IMR-90 (cell line): ENCODE measurements around the gene AGO3. TPM values are rescaled to one million over a fixed set of nuclear protein-coding genes. Genes with fewer than 3 reads are reported as not detected.

Source experiments
- ATAC-seq: fragments of 200-7000 bp; cut with Tn5 transposase; 2 replicates; pipeline ENCODE4 v1.9.1; 2020; ENCODE audit warnings: low read depth, mild to moderate bottlenecking, moderate library complexity
- BruUV-seq: library from RNA; stranded (reverse); fragments of 400-500 nt; replicated peaks from 2 replicates; lab custom pipeline; 2021; lab: Mats Ljungman, UMichigan
- CTCF ChIA-PET: fragments of 300-600 bp; formaldehyde crosslinking; extraction: SDS; loops from one replicate; lab custom pipeline; 2021; ENCODE audit warnings: antibody characterized with exemption; lab: Yijun Ruan, JAX
- POLR2A ChIA-PET: fragments of 300-600 bp; sonication (Branson Sonifier 250); formaldehyde crosslinking; loops from one replicate; lab custom pipeline; 2022; ENCODE audit warnings: antibody characterized with exemption; ENCODE audit not compliant: unreplicated experiment; lab: Charles Lee
- DNase-seq: peaks from one replicate; pipeline ENCODE4 v3.0.0; 2013
- H2AFZ ChIP-seq: replicated peaks from 2 replicates; pipeline ENCODE3; 2013; ENCODE audit warnings: low read length, mild to moderate bottlenecking; ENCODE audit not compliant: poor library complexity
- H2AK5ac ChIP-seq: 2 replicates; pipeline ENCODE4 v1.6.1; 2013; ENCODE audit warnings: low read depth, low read length, inconsistent platforms
- H2AK9ac ChIP-seq: replicated peaks from 2 replicates; pipeline ENCODE3; 2013; ENCODE audit warnings: mild to moderate bottlenecking, low read depth, low read length, moderate library complexity; ENCODE audit not compliant: poor library complexity
- H2BK120ac ChIP-seq: 2 replicates; pipeline ENCODE4 v1.6.1; 2013; ENCODE audit warnings: low read depth, low read length, inconsistent platforms
- H2BK15ac ChIP-seq: 3 replicates; pipeline ENCODE4 v1.6.1; 2013; ENCODE audit warnings: low read depth, low read length, inconsistent platforms
- H2BK20ac ChIP-seq: 2 replicates; pipeline ENCODE4 v1.6.1; 2013; ENCODE audit warnings: low read depth, mild to moderate bottlenecking, inconsistent platforms, low read length, moderate library complexity
- H2BK5ac ChIP-seq: 2 replicates; pipeline ENCODE4 v1.6.1; 2013; ENCODE audit warnings: mild to moderate bottlenecking, low read depth, low read length, inconsistent platforms; ENCODE audit not compliant: poor library complexity, severe bottlenecking
- H3K14ac ChIP-seq: replicated peaks from 2 replicates; pipeline ENCODE4 v1.6.1; 2013; ENCODE audit warnings: low read depth, low read length, inconsistent platforms
- H3K18ac ChIP-seq: 2 replicates; pipeline ENCODE4 v1.6.1; 2013; ENCODE audit warnings: low read depth, low read length, control low read depth
- H3K23ac ChIP-seq: 2 replicates; pipeline ENCODE4 v1.6.1; 2013; ENCODE audit warnings: low read depth, low read length, inconsistent platforms
- H3K27ac ChIP-seq: 2 replicates; pipeline ENCODE4 v1.5.1; 2013; ENCODE audit warnings: mild to moderate bottlenecking, control low read depth, low read length; ENCODE audit not compliant: insufficient read depth
- H3K27me3 ChIP-seq: 2 replicates; pipeline ENCODE4 v1.6.1; 2013; ENCODE audit warnings: low read length; ENCODE audit not compliant: control insufficient read depth, insufficient read depth
- H3K36me3 ChIP-seq: 2 replicates; pipeline ENCODE4 v1.6.1; 2013; ENCODE audit warnings: low read length, mixed read lengths; ENCODE audit not compliant: control insufficient read depth, insufficient read depth
- H3K4ac ChIP-seq: 2 replicates; pipeline ENCODE4 v1.6.1; 2013; ENCODE audit warnings: low read depth, low read length, inconsistent platforms
- H3K4me1 ChIP-seq: 2 replicates; pipeline ENCODE4 v1.6.1; 2013; ENCODE audit warnings: low read length, mixed read lengths; ENCODE audit not compliant: control insufficient read depth, insufficient read depth
- H3K4me2 ChIP-seq: 2 replicates; pipeline ENCODE4 v1.6.1; 2013; ENCODE audit warnings: low read depth, mild to moderate bottlenecking, control low read depth, low read length, moderate library complexity
- H3K4me3 ChIP-seq: 2 replicates; pipeline ENCODE4 v1.5.1; 2013; ENCODE audit warnings: low read depth, mild to moderate bottlenecking, control low read depth, low read length, moderate library complexity; ENCODE audit not compliant: insufficient read depth
- H3K56ac ChIP-seq: 2 replicates; pipeline ENCODE4 v1.6.1; 2013; ENCODE audit warnings: low read length, inconsistent platforms; ENCODE audit not compliant: insufficient read depth; ENCODE audit errors: extremely low read depth
- H3K79me1 ChIP-seq, 2 experiments: 2 replicates each; pipeline ENCODE4 v1.6.1; 2013; ENCODE audit warnings: low read length in 2 of 2, inconsistent platforms in 1 of 2, low read depth in 1 of 2
- H3K9ac ChIP-seq: 2 replicates; pipeline ENCODE4 v1.6.1; 2013; ENCODE audit warnings: low read depth, low read length, control low read depth
- H3K9me1 ChIP-seq: 2 replicates; pipeline ENCODE4 v1.6.1; 2013; ENCODE audit warnings: low read length, inconsistent platforms; ENCODE audit not compliant: insufficient read depth
- H3K9me3 ChIP-seq: 2 replicates; pipeline ENCODE4 v1.6.1; 2013; ENCODE audit warnings: low read length; ENCODE audit not compliant: control insufficient read depth, insufficient read depth
- H4K20me1 ChIP-seq: 2 replicates; pipeline ENCODE4 v1.6.1; 2013; ENCODE audit warnings: low read length, inconsistent platforms; ENCODE audit not compliant: insufficient read depth
- H4K5ac ChIP-seq: 2 replicates; pipeline ENCODE4 v1.6.1; 2013; ENCODE audit warnings: mild to moderate bottlenecking, low read depth, low read length, control low read depth
- H4K8ac ChIP-seq, 2 experiments: 2 replicates each; pipeline ENCODE4 v1.6.1; 2013; ENCODE audit warnings: low read depth in 2 of 2, low read length in 2 of 2, control low read depth in 1 of 2, inconsistent platforms in 1 of 2
- H4K91ac ChIP-seq: 2 replicates; pipeline ENCODE4 v1.6.1; 2013; ENCODE audit warnings: low read depth, low read length, inconsistent platforms; ENCODE audit not compliant: insufficient read depth
- MAFK ChIP-seq: IDR thresholded peaks from 2 replicates; pipeline ENCODE4 v1.6.1; 2012; ENCODE audit warnings: low read depth, low read length, improper control_type of control experiment
- MAZ ChIP-seq: IDR thresholded peaks from 2 replicates; pipeline ENCODE4 v1.6.1; 2012; ENCODE audit warnings: low read depth, mild to moderate bottlenecking, low read length, improper control_type of control experiment, moderate library complexity, borderline replicate concordance
- NFE2L2 ChIP-seq: fragments of 150-350 bp; IDR thresholded peaks from 2 replicates; pipeline ENCODE4 v1.6.1; 2016; ENCODE audit warnings: low read depth, mild to moderate bottlenecking, low read length
- POLR2A ChIP-seq: IDR thresholded peaks from 2 replicates; pipeline ENCODE4 v1.6.1; 2012; ENCODE audit warnings: mild to moderate bottlenecking, low read depth, low read length
- RCOR1 ChIP-seq: IDR thresholded peaks from 2 replicates; pipeline ENCODE4 v1.6.1; 2012; ENCODE audit warnings: mild to moderate bottlenecking, low read length, improper control_type of control experiment; ENCODE audit not compliant: insufficient replicate concordance
- WGBS, 2 experiments: methylation state at CpG; one replicate each; pipeline versions ENCODE4 v1.1.5 to v1.1.7; 2013; ENCODE audit warnings: missing lambda C conversion rate in 2 of 2; ENCODE audit not compliant: insufficient read length in 1 of 2; ENCODE audit errors: extremely low coverage in 2 of 2; 5-methylcytosine and 5-hydroxymethylcytosine counted together
- dilution Hi-C: fragments of 300-500 bp; cut with HindIII; formaldehyde crosslinking; loops from one replicate; pipeline ENCODE4 v1.14.3; 2018; ENCODE audit warnings: low sequenced_read_pairs; ENCODE audit not compliant: unreplicated experiment
- in situ Hi-C: fragments of 300-500 bp; cut with MboI; formaldehyde crosslinking; loops from 3 replicates; pipeline ENCODE4 v1.14.3; 2019; ENCODE audit warnings: low sequenced_read_pairs, inconsistent platforms, mixed read lengths
- intact Hi-C: fragments of 100-400 bp; cut with micrococcal nuclease; formaldehyde crosslinking; loops from 2 replicates; pipeline ENCODE4 v1.10.0; 2022
- polyA plus RNA-seq, 3 experiments: library from polyadenylated mRNA; depleted of rRNA; stranded (reverse); fragments of >200 nt; gene quantifications; 2 replicates each; pipeline ENCODE4 v1.2.3, GENCODE V29; 2012; ENCODE audit warnings: low replicate concordance in 1 of 3
- total RNA-seq: library from RNA; depleted of rRNA; stranded (reverse); fragments of >200 nt; gene quantifications from 2 replicates; pipeline ENCODE4 v1.2.3, GENCODE V29; 2012

Gene AGO3
- total and polyA plus RNA-seq, 2 of the 4 experiments (the other 2 are of a cell fraction): 8.9 to 25.6 TPM

DNA sequence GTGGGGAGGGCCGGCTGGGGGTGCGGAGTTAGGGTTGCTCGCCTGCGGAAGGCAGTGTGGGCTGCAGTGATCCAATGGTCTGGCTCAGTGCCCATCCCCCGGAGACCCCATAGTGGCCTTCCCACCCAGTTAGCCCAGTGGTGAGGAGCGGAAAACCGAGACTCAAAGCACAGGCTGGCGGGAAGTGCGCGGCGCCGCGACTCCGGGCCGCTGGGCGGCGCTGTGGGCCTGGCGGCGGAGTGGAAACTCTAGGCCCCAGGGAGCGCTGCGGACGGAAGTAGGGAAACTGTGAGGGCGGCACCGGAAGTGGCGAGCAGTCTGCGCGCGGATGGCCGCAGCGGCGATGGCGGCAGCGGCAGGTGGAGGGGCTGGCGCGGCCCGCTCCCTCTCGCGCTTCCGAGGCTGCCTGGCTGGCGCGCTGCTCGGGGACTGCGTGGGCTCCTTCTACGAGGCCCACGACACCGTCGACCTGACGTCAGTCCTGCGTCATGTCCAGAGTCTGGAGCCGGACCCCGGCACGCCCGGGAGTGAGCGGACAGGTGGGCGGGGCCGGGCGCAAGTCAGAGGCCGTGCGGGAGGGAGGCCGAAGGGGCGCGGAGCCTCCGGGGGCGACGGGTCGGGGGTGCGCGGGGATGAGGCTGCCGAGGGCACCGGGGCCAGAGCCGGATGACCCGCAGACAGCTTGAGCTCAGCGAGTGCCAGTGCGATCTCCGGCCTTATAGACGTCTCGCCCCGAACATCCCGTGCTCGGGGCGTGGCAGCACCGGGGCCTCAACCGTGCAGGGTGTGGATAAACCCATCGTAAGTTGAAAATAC is 157.9 kb downstream of the AGO3 start, which contains the start of gene ADPRS (continued):
- TF ChIP-seq NFE2L2 (no peak), RCOR1 (peak; percentile 82), MAFK (no peak)

DNA sequence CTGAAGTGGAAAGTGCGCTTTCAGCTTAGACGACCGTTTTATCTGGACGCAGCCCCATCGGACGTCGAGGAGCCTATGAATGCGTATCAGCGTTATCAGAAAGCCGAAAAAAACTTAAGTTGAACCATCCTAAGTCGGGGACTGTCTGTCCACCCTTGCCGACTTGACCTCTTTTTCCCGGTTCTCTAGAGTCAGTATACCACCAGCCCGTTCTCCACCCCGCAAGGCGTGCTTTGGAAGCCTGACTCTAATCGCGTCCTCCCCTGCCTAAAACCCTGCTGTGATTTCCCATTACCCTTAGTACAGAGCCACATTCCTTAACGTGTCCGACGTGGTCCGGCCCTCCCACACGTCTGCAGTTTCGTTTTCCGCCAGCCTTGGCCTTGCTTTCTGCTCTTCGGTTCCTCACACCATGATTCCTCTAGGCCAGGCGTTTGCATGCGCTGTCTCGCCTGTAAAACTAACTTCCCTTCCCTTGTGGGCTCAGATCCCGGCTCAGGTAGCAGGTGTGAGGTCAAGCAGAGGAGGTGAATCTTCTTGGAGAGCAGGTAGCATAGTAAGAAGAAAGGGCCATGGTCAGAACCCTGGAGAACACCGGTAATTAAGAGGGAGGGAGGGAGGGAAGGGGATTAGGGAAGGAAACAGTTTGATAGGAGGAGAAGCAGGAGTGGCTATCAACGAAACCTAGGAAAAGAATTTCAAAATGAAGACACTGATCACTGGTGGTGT is 158.7 kb downstream of the AGO3 start:
- H2BK20ac ChIP-seq: no peak overlapping the region
- H3K4me3 ChIP-seq: peak overlapping the region; percentile 75
- H3K79me1 ChIP-seq: peaks cover 38 to 47% of the 10 kb centered on the region in 2 experiments
- peaks cover 7% of the 10 kb centered on the region; the same call in 1 of the 2 replicates for H4K20me1 ChIP-seq
- no peak overlapping the region; the same call in 1 of the 2 replicates for H2BK120ac ChIP-seq
- peaks cover 2% of the 10 kb centered on the region; the same call in 1 of the 2 replicates for H3K4me1 ChIP-seq
- peaks cover 6% of the 10 kb centered on the region; the same call in 1 of the 2 replicates for H3K9me1 ChIP-seq
- H3K56ac ChIP-seq: peak overlapping the region; percentile 82
- H2AFZ ChIP-seq: peak overlapping the region; percentile 100
- ATAC-seq: peak; percentile 33
- peak overlapping the region; percentile 93 to 97 for H4K8ac ChIP-seq
- WGBS, 2 experiments: 4% methylated on average over 16 of the region's 32 CpGs; no CpG with 5 or more reads in 1 of the 2 experiments
- peak overlapping the region; percentile 99 for H2AK9ac ChIP-seq
- H2AK5ac ChIP-seq: peak overlapping the region; percentile 81
- H3K9me3 ChIP-seq: no peaks in the 10 kb centered on the region
- peaks cover 30% of the 10 kb centered on the region for H3K36me3 ChIP-seq
- 0 out of 2 replicates have a peak overlapping the region, but pooled peaks have one; percentile 10 for H3K18ac ChIP-seq
- peak overlapping the region; percentile 89 for H3K23ac ChIP-seq
- H3K27ac ChIP-seq: peak overlapping the region; percentile 71
- peak; percentile 58 for DNase-seq
- peak overlapping the region; percentile 74 for H4K91ac ChIP-seq
- ChIA-PET POLR2A (no interaction called here), CTCF (no interaction called here)
- H3K14ac ChIP-seq: peak overlapping the region; percentile 64
- peak overlapping the region; percentile 69 for H2BK5ac ChIP-seq
- H4K5ac ChIP-seq: peak overlapping the region; percentile 84
- no peak overlapping the region for H2BK15ac ChIP-seq
- H3K4me2 ChIP-seq: peak overlapping the region; percentile 99
- in situ Hi-C loops: no loop called here
- intact Hi-C loops: loop anchor here (10.0 kb wide), 1 partner anchor 155 kb away; the partner anchor contains the start of gene AGO3
- TF ChIP-seq MAZ (0 out of 2 replicates have a peak, but pooled peaks have one; percentile 18), POLR2A (peak; percentile 57; the same call in 1 of the 2 replicates), MAFK (no peak)
- BruUV-seq: no TSS peak
- dilution Hi-C loops: no loop called here
- peak overlapping the region; percentile 92 for H3K4ac ChIP-seq
- peak overlapping the region; percentile 86 for H3K9ac ChIP-seq
- H3K27me3 ChIP-seq: no peaks in the 10 kb centered on the region
